ENCODE measurements around the gene SOST.

The SOST gene

GRCh38 chr17:43717913-43718312, 40.7 kb downstream of the SOST start:
- no peak for DNase-seq (ENCODE audit: low read depth)
- no peak overlapping the region for H3K4me3 ChIP-seq (ENCODE audit: low read depth, low read length)

- no peak overlapping the region for H3K4me3 ChIP-seq (ENCODE audit: low read depth, low read length)
- DNase-seq (ENCODE audit: low read depth): no peak
Measured at GRCh38 chr17:43714465-43715149, 44.0 kb downstream of the SOST start.

GRCh38 chr17:43713494-43714162, 45.0 kb downstream of the SOST start:
- DNase-seq (ENCODE audit: low read depth): no peak
- H3K4me3 ChIP-seq (ENCODE audit: low read depth, low read length): peak overlapping the region; percentile 54

DNA sequence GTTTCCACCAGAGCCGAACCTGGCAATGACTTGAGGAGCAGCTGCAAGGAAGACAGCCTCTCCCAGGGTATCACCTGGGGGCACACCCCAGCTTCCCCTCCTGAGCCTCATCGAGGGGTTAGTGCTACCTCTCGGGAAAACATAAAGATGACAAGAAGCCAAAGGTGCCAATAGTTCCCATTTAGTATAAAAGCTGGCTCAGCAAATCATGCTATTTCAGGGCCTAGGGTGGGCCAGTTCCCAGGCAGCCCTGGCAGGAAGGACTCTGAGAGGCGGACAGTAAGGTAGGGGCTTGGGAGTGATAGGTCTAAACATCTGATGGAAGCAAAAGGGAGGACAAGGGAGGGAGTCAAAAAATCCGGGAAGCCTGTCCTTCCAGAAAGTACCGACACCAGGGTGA, 46.2 kb downstream of the SOST start:
- H3K4me3 ChIP-seq (ENCODE audit: low read depth, low read length): no peak overlapping the region
- no peak for DNase-seq (ENCODE audit: low read depth)

GRCh38 chr17:43710101-43710500, 48.5 kb downstream of the SOST start:
- H3K4me3 ChIP-seq (ENCODE audit: low read depth, low read length): no peak overlapping the region
- no peak for DNase-seq (ENCODE audit: low read depth)

DNA sequence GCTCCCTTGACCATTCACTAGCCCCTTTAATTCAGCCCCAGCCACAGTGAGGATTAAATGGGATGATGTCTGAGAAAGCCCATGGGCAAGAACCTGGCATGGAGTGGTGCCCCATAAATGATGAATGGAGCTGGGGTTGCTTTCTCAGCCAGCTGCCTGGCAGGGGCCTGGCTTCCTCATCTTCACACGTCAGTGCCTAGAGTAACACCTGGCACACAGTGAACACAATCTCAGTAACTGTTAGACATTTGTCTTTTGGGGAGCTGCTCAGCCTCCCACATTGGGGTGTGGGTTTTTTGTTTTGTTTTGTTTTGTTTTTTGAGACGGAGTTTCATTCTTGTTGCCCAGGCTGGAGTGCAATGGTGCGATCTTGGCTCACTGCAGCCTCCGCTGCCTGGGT, 49.4 kb downstream of the SOST start:
- DNase-seq (ENCODE audit: low read depth): no peak

GRCh38 chr17:43707184-43707583, 51.4 kb downstream of the SOST start:
- no peak for DNase-seq (ENCODE audit: low read depth)
- no peak overlapping the region for H3K4me3 ChIP-seq (ENCODE audit: low read depth, low read length)

More for the DNA sequence above, 49.4 kb downstream of the SOST start:
- H3K4me3 ChIP-seq (ENCODE audit: low read depth, low read length): no peak overlapping the region

- H3K4me3 ChIP-seq (ENCODE audit: low read depth, low read length): no peak overlapping the region
- DNase-seq (ENCODE audit: low read depth): no peak
Measured at GRCh38 chr17:43706235-43706634, 52.4 kb downstream of the SOST start.

Data from skeletal muscle cell (primary cell).